T-helper 2 cell treated with Interferon-gamma antibody and Interleukin-4, amounts not matched to agents 5 μg/mL and 100 μg/mL, for 36 hours (primary cell): ENCODE results near the gene C6orf15.
A peak's percentile ranks its signal among the peaks of the same experiment; 100 is the strongest.
"Not testable (repeated sequence)": the region's sequence is repeated elsewhere in the genome, so short reads cannot be mapped to it uniquely, and the experiment has no call there.

ENCODE experiments used
- DNase-seq: peaks from one replicate; pipeline ENCODE4 v3.0.0; 2021; ENCODE audit warnings: low spot score
- H3K27ac Mint-ChIP-seq: one replicate; pipeline ENCODE4 v1.8.0; 2021; ENCODE audit warnings: mild to moderate bottlenecking, mixed read lengths
- H3K27me3 Mint-ChIP-seq: one replicate; pipeline ENCODE4 v1.8.0; 2021; ENCODE audit warnings: low read depth, mixed read lengths
- H3K36me3 Mint-ChIP-seq: one replicate; pipeline ENCODE4 v1.8.0; 2021; ENCODE audit warnings: low read depth, mixed read lengths
- H3K4me1 Mint-ChIP-seq: one replicate; pipeline ENCODE4 v1.8.0; 2021; ENCODE audit warnings: low read depth, mixed read lengths
- H3K4me3 Mint-ChIP-seq: one replicate; pipeline ENCODE4 v1.8.0; 2022; ENCODE audit warnings: mild to moderate bottlenecking, moderate library complexity, mixed read lengths
- H3K9me3 Mint-ChIP-seq: one replicate; pipeline ENCODE4 v1.8.0; 2021; ENCODE audit warnings: mixed read lengths

The C6orf15 gene

GRCh38 chr6:31083742-31084354 is 28.5 kb downstream of the C6orf15 start:
- Mint-ChIP-seq H3K4me1 (peaks cover 15% of the 10 kb centered on the region), H3K9me3 (no peaks in the 10 kb centered on the region), H3K27ac (no peak overlapping the region), H3K27me3 (peaks cover 27% of the 10 kb centered on the region), H3K36me3 (no peaks in the 10 kb centered on the region), H3K4me3 (no peak overlapping the region)
- peak; percentile 17 for DNase-seq

- H3K27ac Mint-ChIP-seq: no peak overlapping the region
- DNase-seq: no peak
- H3K27me3 Mint-ChIP-seq: peaks cover 28% of the 10 kb centered on the region
- no peaks in the 10 kb centered on the region for H3K36me3 Mint-ChIP-seq
- no peaks in the 10 kb centered on the region for H3K9me3 Mint-ChIP-seq
- peaks cover 8% of the 10 kb centered on the region for H3K4me1 Mint-ChIP-seq
- H3K4me3 Mint-ChIP-seq: no peak overlapping the region
Measured at GRCh38 chr6:31081872-31082271, 30.5 kb downstream of the C6orf15 start.

GRCh38 chr6:31079656-31080261 is 32.6 kb downstream of the C6orf15 start:
- Mint-ChIP-seq H3K4me3 (peak overlapping the region; percentile 26), H3K4me1 (peaks cover 6% of the 10 kb centered on the region), H3K27ac (no peak overlapping the region), H3K27me3 (peaks cover 18% of the 10 kb centered on the region), H3K36me3 (no peaks in the 10 kb centered on the region), H3K9me3 (no peaks in the 10 kb centered on the region)
- DNase-seq: peak; percentile 49

DNA sequence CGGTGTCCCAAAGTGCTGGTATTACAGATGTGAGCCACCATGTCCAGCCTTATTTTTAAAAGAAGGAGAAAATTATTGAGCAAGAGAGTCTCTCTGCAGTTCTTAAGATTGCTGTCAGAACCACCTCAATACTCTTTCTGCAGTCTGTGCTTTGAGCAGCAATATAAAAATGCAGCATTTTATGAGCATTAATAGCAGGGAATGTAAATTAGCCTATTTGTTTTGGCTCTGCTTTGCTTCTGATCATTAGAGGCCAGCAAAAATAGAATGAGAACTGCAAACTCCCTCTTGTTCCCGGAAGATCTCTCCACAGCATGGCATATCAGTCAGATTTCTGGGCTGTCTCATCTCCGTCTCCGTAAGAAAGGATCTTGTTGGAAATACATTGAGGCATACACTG is 35.8 kb downstream of the C6orf15 start:
- no peaks in the 10 kb centered on the region for H3K9me3 Mint-ChIP-seq
- H3K27ac Mint-ChIP-seq: no peak overlapping the region
- no peaks in the 10 kb centered on the region for H3K36me3 Mint-ChIP-seq
- peaks cover 12% of the 10 kb centered on the region for H3K27me3 Mint-ChIP-seq
- no peak overlapping the region for H3K4me3 Mint-ChIP-seq
- peaks cover 6% of the 10 kb centered on the region for H3K4me1 Mint-ChIP-seq
- DNase-seq: no peak

DNA sequence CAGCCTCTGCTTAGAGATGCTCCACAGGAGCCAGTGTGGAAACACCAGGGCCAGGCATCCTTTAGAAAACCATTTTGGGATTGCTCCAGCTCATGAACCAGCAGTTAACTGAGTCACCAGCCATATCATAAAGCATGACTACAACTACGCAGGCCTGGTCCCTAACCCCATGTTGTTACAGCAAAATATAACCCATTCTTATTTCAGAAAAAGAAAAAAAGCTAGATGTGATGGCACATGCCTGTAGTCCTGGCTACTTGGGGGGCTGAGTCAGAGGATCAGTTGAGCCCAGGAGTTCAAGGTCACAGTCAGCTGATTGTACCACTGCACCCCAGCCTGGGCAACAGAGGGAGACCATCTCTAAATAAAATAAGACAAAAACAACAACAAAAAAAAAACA is 36.8 kb downstream of the C6orf15 start:
- H3K36me3 Mint-ChIP-seq: no peaks in the 10 kb centered on the region
- H3K27me3 Mint-ChIP-seq: peaks cover 11% of the 10 kb centered on the region
- H3K4me1 Mint-ChIP-seq: peaks cover 6% of the 10 kb centered on the region
- DNase-seq: no peak
- H3K27ac Mint-ChIP-seq: no peak overlapping the region
- no peaks in the 10 kb centered on the region for H3K9me3 Mint-ChIP-seq
- no peak overlapping the region for H3K4me3 Mint-ChIP-seq

DNA sequence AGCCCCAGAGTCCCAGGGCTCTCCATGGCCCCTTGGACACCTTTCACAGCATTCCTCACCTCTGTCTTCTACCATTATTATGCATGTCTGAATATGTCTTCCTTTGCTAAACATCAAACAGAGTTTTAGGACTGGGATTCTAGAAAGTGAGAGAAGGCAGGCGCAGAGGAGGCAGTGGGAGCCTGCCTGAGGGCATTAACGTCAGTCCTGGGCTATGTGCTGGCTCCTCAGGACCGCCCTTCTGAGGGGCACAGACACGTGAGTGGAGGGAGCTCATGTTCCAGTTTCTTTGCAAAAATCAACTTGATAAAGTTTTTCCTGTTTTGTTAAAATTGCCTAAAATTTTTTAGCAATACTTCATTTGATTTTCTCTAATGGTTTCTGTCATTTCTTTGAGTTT is 38.0 kb downstream of the C6orf15 start:
- no peak for DNase-seq
- Mint-ChIP-seq H3K9me3 (no peaks in the 10 kb centered on the region), H3K4me1 (peaks cover 1% of the 10 kb centered on the region), H3K27me3 (peaks cover 7% of the 10 kb centered on the region), H3K4me3 (no peak overlapping the region), H3K27ac (no peak overlapping the region), H3K36me3 (no peaks in the 10 kb centered on the region)

- no peaks in the 10 kb centered on the region for H3K9me3 Mint-ChIP-seq
- H3K36me3 Mint-ChIP-seq: no peaks in the 10 kb centered on the region
- H3K4me1 Mint-ChIP-seq: no peaks in the 10 kb centered on the region
- DNase-seq: no peak
- peaks cover 8% of the 10 kb centered on the region for H3K27me3 Mint-ChIP-seq
- no peak overlapping the region for H3K4me3 Mint-ChIP-seq
- H3K27ac Mint-ChIP-seq: no peak overlapping the region
Measured at GRCh38 chr6:31070711-31071197, 41.6 kb downstream of the C6orf15 start.

DNA sequence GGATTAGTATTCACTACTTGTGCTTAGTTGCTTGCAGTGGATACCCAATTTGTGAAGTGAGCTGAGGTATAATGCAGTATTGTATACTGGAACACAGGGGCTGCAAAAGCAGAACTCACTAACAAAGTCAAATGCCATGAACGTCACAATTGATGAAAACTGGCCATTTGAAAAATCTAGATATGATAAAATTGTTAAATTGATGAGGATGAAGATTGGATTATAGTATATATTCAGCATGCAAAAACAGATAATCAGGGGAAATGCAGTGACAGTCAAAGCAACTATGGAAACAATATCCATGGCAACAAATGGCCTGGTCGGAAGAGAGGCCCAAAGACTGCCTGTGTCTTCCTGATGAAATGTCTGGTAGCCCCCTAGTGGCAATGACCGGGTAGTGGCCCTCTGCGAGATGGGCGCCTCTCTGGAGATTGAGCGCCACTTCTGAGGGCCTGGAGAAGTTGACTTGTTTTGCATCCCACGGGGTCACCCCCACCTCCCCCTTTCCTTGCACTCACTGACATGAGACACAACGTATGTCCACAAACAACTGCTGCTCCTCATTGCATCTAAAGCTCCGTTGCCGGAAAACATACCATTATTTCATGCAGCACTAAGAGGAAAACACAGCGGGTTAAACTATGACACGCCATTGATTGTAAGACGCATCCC is 43.6 kb downstream of the C6orf15 start:
- H3K9me3 Mint-ChIP-seq: no peaks in the 10 kb centered on the region
- DNase-seq: peak; percentile 59
- H3K4me1 Mint-ChIP-seq: no peaks in the 10 kb centered on the region
- H3K27ac Mint-ChIP-seq: no peak overlapping the region
- H3K36me3 Mint-ChIP-seq: no peaks in the 10 kb centered on the region
- no peak overlapping the region for H3K4me3 Mint-ChIP-seq
- peaks cover 8% of the 10 kb centered on the region for H3K27me3 Mint-ChIP-seq

DNA sequence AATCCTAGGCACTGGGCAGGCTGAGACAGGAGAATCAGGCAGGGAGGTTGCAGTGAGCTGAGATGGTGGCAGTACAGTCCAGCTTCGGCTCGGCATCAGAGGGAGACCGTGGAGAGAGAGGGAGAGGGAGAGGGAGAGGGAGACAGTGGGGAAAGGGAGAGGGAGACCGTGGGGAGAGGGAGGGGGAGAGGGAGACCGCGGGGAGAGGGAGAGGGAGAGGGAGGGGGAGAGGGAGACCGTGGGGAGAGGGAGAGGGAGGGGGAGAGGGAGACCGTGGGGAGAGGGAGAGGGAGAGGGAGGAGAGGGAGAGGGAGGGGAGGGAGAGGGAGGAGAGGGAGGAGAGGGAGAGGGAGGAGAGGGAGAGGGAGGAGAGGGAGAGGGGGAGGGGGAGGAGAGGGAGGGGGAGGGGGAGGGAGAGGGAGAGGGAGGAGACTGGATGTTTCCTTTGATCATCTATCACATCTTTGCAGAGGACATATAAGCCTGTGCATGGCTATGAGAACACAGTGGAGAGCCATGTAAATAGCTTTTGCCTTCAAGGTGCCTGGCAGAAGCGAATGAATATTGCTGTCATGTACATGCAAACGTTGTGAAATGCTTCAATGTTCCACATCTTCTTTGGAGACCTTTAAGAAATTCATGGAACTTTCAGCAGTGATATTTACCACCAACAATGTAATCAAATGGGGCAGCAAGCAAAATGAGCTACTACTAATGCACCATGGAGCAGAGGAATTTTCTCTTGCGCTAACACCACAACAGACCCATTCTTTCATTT is 44.3 kb downstream of the C6orf15 start:
- H3K27me3 Mint-ChIP-seq: peaks cover 10% of the 10 kb centered on the region
- H3K36me3 Mint-ChIP-seq, DNase-seq, H3K4me3 Mint-ChIP-seq, H3K9me3 Mint-ChIP-seq, H3K27ac Mint-ChIP-seq, H3K4me1 Mint-ChIP-seq: not testable (repeated sequence)

- not testable (repeated sequence) for H3K27ac Mint-ChIP-seq, H3K36me3 Mint-ChIP-seq, H3K4me1 Mint-ChIP-seq
Measured at GRCh38 chr6:31067028-31067427, 45.3 kb downstream of the C6orf15 start.

GRCh38 chr6:31065556-31065955 is 46.8 kb downstream of the C6orf15 start:
- no peaks in the 10 kb centered on the region for H3K9me3 Mint-ChIP-seq
- no peak for DNase-seq
- H3K4me1 Mint-ChIP-seq: no peaks in the 10 kb centered on the region
- H3K36me3 Mint-ChIP-seq: no peaks in the 10 kb centered on the region
- H3K27ac Mint-ChIP-seq: no peak overlapping the region
- no peak overlapping the region for H3K4me3 Mint-ChIP-seq
- peaks cover 12% of the 10 kb centered on the region for H3K27me3 Mint-ChIP-seq

More at GRCh38 chr6:31067028-31067427, 45.3 kb downstream of the C6orf15 start:
- not testable (repeated sequence) for H3K4me3 Mint-ChIP-seq, DNase-seq, H3K9me3 Mint-ChIP-seq
- H3K27me3 Mint-ChIP-seq: peaks cover 14% of the 10 kb centered on the region

GRCh38 chr6:31063906-31064435 is 48.4 kb downstream of the C6orf15 start:
- DNase-seq: no peak
- H3K4me1 Mint-ChIP-seq: no peaks in the 10 kb centered on the region
- peaks cover 12% of the 10 kb centered on the region for H3K27me3 Mint-ChIP-seq
- no peaks in the 10 kb centered on the region for H3K36me3 Mint-ChIP-seq
- H3K9me3 Mint-ChIP-seq: no peaks in the 10 kb centered on the region
- H3K4me3 Mint-ChIP-seq: no peak overlapping the region
- H3K27ac Mint-ChIP-seq: no peak overlapping the region
